Activated CD4-positive, alpha-beta T cell treated with anti-CD3 and anti-CD28 coated beads for 36 hours (primary cell): Measurements from ENCODE around the gene CFAP97D1. TPM values are rescaled to one million over a fixed set of nuclear protein-coding genes. Genes with fewer than 3 reads are reported as not detected.

Source experiments
- ATAC-seq: fragments of 200-7000 bp; cut with Tn5 transposase; one replicate; pipeline ENCODE4 v1.10.0; 2021; ENCODE audit warnings: mild to moderate bottlenecking, moderate library complexity
- CTCF ChIA-PET: fragments of 350-600 bp; sonication (Branson Sonifier 250); formaldehyde crosslinking; loops from one replicate; lab custom pipeline; 2021; ENCODE audit warnings: antibody characterized with exemption; lab: Charles Lee
- POLR2A ChIA-PET: fragments of 350-600 bp; sonication (Branson Sonifier 250); formaldehyde crosslinking; loops from one replicate; lab custom pipeline; 2021; ENCODE audit warnings: antibody characterized with exemption, inconsistent platforms; lab: Charles Lee
- DNase-seq: peaks from one replicate; pipeline ENCODE4 v3.0.0-alpha.2; 2020
- H3K27ac Mint-ChIP-seq: one replicate; pipeline ENCODE4 v1.8.0; 2021; ENCODE audit warnings: mixed read lengths
- H3K27me3 Mint-ChIP-seq: one replicate; pipeline ENCODE4 v1.8.0; 2021; ENCODE audit warnings: mixed read lengths
- H3K36me3 Mint-ChIP-seq: one replicate; pipeline ENCODE4 v1.8.0; 2021; ENCODE audit warnings: low read depth, mixed read lengths
- H3K4me1 Mint-ChIP-seq: one replicate; pipeline ENCODE4 v1.8.0; 2021; ENCODE audit warnings: mixed read lengths
- H3K4me3 Mint-ChIP-seq: one replicate; pipeline ENCODE4 v1.8.0; 2021; ENCODE audit warnings: mild to moderate bottlenecking, moderate library complexity, mixed read lengths
- H3K9me3 Mint-ChIP-seq: one replicate; pipeline ENCODE4 v1.8.0; 2021; ENCODE audit warnings: low read depth, mixed read lengths
- intact Hi-C, 2 experiments: fragments of 100-400 bp; cut with DNase I in 1 of 2; cut with micrococcal nuclease in 1 of 2; formaldehyde crosslinking; loops; one replicate each; pipeline versions ENCODE4 v1.14.2 to v1.15.1; 2022 to 2024; cut with DNase I, micrococcal nuclease
- total RNA-seq, 2 experiments: library from RNA; stranded (reverse); gene quantifications; one replicate each; pipeline ENCODE4 v1.2.3, GENCODE V29; 2021

CFAP97D1 gene
- total RNA-seq, 2 experiments from 2014 or later = not detected

GRCh38 chr17:43814026-43814425 lies 33.8 kb downstream of the CFAP97D1 start:
- Mint-ChIP-seq H3K4me3 (no peak overlapping the region), H3K27me3 (no peaks in the 10 kb centered on the region), H3K27ac (no peak overlapping the region), H3K9me3 (no peaks in the 10 kb centered on the region), H3K4me1 (no peaks in the 10 kb centered on the region), H3K36me3 (no peaks in the 10 kb centered on the region)
- POLR2A ChIA-PET = no interaction called here
- no peak for DNase-seq
- intact Hi-C loops = no loop called here
- no peak for ATAC-seq
- CTCF ChIA-PET = no interaction called here

- ChIA-PET POLR2A (no interaction called here), CTCF (interaction anchor here (1.3 kb wide), 1 partner anchor 31 kb away, joined by 4 read pairs; no protein-coding TSS in a partner anchor)
- Mint-ChIP-seq H3K27ac (no peak overlapping the region), H3K36me3 (no peaks in the 10 kb centered on the region), H3K4me1 (no peaks in the 10 kb centered on the region), H3K9me3 (no peaks in the 10 kb centered on the region), H3K27me3 (no peaks in the 10 kb centered on the region), H3K4me3 (no peak overlapping the region)
- DNase-seq (no peak), ATAC-seq (no peak)
- intact Hi-C loops = no loop called here
Measured at GRCh38 chr17:43814714-43815113, 34.5 kb downstream of the CFAP97D1 start.

- POLR2A ChIA-PET = no interaction called here
- CTCF ChIA-PET = no interaction called here
Measured at GRCh38 chr17:43816336-43817320, 36.4 kb downstream of the CFAP97D1 start.

GRCh38 chr17:43817826-43818225 lies 37.6 kb downstream of the CFAP97D1 start:
- Mint-ChIP-seq H3K27me3 (no peaks in the 10 kb centered on the region), H3K9me3 (no peaks in the 10 kb centered on the region), H3K27ac (no peak overlapping the region), H3K4me3 (no peak overlapping the region), H3K36me3 (no peaks in the 10 kb centered on the region), H3K4me1 (no peaks in the 10 kb centered on the region)
- CTCF ChIA-PET = interaction anchor here (0.6 to 1.6 kb wide), 2 partner anchors 29 to 60 kb away, joined by 3 to 6 read pairs; partner anchors contain the start of gene CD300LG
- ATAC-seq (no peak), DNase-seq (no peak)
- intact Hi-C loops = no loop called here
- POLR2A ChIA-PET = no interaction called here

More at GRCh38 chr17:43816336-43817320, 36.4 kb downstream of the CFAP97D1 start:
- no peak overlapping the region for H3K27ac Mint-ChIP-seq
- H3K36me3 Mint-ChIP-seq = no peaks in the 10 kb centered on the region
- ATAC-seq (no peak), DNase-seq (no peak)
- intact Hi-C loops = no loop called here
- H3K27me3 Mint-ChIP-seq = no peaks in the 10 kb centered on the region
- H3K4me3 Mint-ChIP-seq = no peak overlapping the region
- no peaks in the 10 kb centered on the region for H3K9me3 Mint-ChIP-seq
- H3K4me1 Mint-ChIP-seq = no peaks in the 10 kb centered on the region

GRCh38 chr17:43818966-43819365 lies 38.7 kb downstream of the CFAP97D1 start:
- ChIA-PET CTCF (interaction anchor here (1.0 to 1.6 kb wide), 4 partner anchors 10 to 31 kb away, joined by 3 to 6 read pairs (median 4); partner anchors contain the start of gene CD300LG), POLR2A (no interaction called here)
- no peaks in the 10 kb centered on the region for H3K27me3 Mint-ChIP-seq
- DNase-seq (no peak), ATAC-seq (no peak)
- H3K9me3 Mint-ChIP-seq = no peaks in the 10 kb centered on the region
- H3K4me3 Mint-ChIP-seq = no peak overlapping the region
- intact Hi-C loops = no loop called here
- no peak overlapping the region for H3K27ac Mint-ChIP-seq
- no peaks in the 10 kb centered on the region for H3K36me3 Mint-ChIP-seq
- H3K4me1 Mint-ChIP-seq = no peaks in the 10 kb centered on the region

- Mint-ChIP-seq H3K4me3 (no peak overlapping the region), H3K36me3 (no peaks in the 10 kb centered on the region), H3K27me3 (no peaks in the 10 kb centered on the region), H3K27ac (no peak overlapping the region), H3K9me3 (no peaks in the 10 kb centered on the region), H3K4me1 (no peaks in the 10 kb centered on the region)
- CTCF ChIA-PET = interaction anchor here (1.1 kb wide), 1 partner anchor 58 kb away, joined by 3 read pairs; no protein-coding TSS in a partner anchor
- DNase-seq (no peak), ATAC-seq (no peak)
- POLR2A ChIA-PET = no interaction called here
- intact Hi-C loops = no loop called here
Measured at GRCh38 chr17:43820759-43821158, 40.5 kb downstream of the CFAP97D1 start.

GRCh38 chr17:43822570-43823190 lies 42.4 kb downstream of the CFAP97D1 start:
- ATAC-seq = no peak
- no peak overlapping the region for H3K27ac Mint-ChIP-seq
- H3K4me1 Mint-ChIP-seq = no peaks in the 10 kb centered on the region
- ChIA-PET CTCF (interaction anchor here (1.1 kb wide), 1 partner anchor 125 kb away, joined by 4 read pairs; no protein-coding TSS in a partner anchor), POLR2A (no interaction called here)
- no peaks in the 10 kb centered on the region for H3K27me3 Mint-ChIP-seq
- no peak overlapping the region for H3K4me3 Mint-ChIP-seq
- no peaks in the 10 kb centered on the region for H3K9me3 Mint-ChIP-seq
- no peaks in the 10 kb centered on the region for H3K36me3 Mint-ChIP-seq
- intact Hi-C loops = no loop called here
- DNase-seq = no peak

- no peak for ATAC-seq
- ChIA-PET POLR2A (no interaction called here), CTCF (interaction anchor here (1.5 kb wide), 1 partner anchor 22 kb away, joined by 3 read pairs; no protein-coding TSS in a partner anchor)
- Mint-ChIP-seq H3K4me1 (no peaks in the 10 kb centered on the region), H3K27me3 (no peaks in the 10 kb centered on the region), H3K9me3 (no peaks in the 10 kb centered on the region), H3K27ac (no peak overlapping the region), H3K36me3 (no peaks in the 10 kb centered on the region), H3K4me3 (no peak overlapping the region)
- no peak for DNase-seq
- intact Hi-C loops = no loop called here
Measured at GRCh38 chr17:43823350-43824084, 43.3 kb downstream of the CFAP97D1 start.

- intact Hi-C loops = no loop called here
- no peak for ATAC-seq
- Mint-ChIP-seq H3K27ac (no peak overlapping the region), H3K4me1 (peaks cover 4% of the 10 kb centered on the region), H3K9me3 (no peaks in the 10 kb centered on the region), H3K36me3 (no peaks in the 10 kb centered on the region), H3K4me3 (no peak overlapping the region), H3K27me3 (no peaks in the 10 kb centered on the region)
- no peak for DNase-seq
- POLR2A ChIA-PET = no interaction called here
- CTCF ChIA-PET = no interaction called here
Measured at GRCh38 chr17:43825567-43825966, 45.3 kb downstream of the CFAP97D1 start.

GRCh38 chr17:43826206-43826605 lies 46.0 kb downstream of the CFAP97D1 start:
- DNase-seq = no peak
- H3K27me3 Mint-ChIP-seq = peaks cover 5% of the 10 kb centered on the region
- H3K4me3 Mint-ChIP-seq = no peak overlapping the region
- H3K36me3 Mint-ChIP-seq = no peaks in the 10 kb centered on the region
- H3K4me1 Mint-ChIP-seq = peaks cover 8% of the 10 kb centered on the region
- CTCF ChIA-PET = interaction anchor here (3.1 kb wide), 1 partner anchor 20 kb away, joined by 11 read pairs; the partner anchor contains the start of gene CD300LG
- intact Hi-C loops = no loop called here
- POLR2A ChIA-PET = no interaction called here
- H3K27ac Mint-ChIP-seq = no peak overlapping the region
- no peak for ATAC-seq
- no peaks in the 10 kb centered on the region for H3K9me3 Mint-ChIP-seq

GRCh38 chr17:43827596-43827995 lies 47.4 kb downstream of the CFAP97D1 start:
- ATAC-seq = no peak
- Mint-ChIP-seq H3K4me3 (no peak overlapping the region), H3K36me3 (no peaks in the 10 kb centered on the region), H3K27me3 (peaks cover 15% of the 10 kb centered on the region), H3K27ac (no peak overlapping the region), H3K9me3 (no peaks in the 10 kb centered on the region), H3K4me1 (peaks cover 10% of the 10 kb centered on the region)
- intact Hi-C loops = no loop called here
- ChIA-PET CTCF (interaction anchor here (1.4 to 3.1 kb wide), 2 partner anchors 18 to 51 kb away, joined by 3 to 11 read pairs; partner anchors contain the start of gene CD300LG), POLR2A (no interaction called here)
- DNase-seq = no peak
